Bronchial epithelial cell (primary cell): ENCODE data around the gene C12orf57. TPM values are rescaled to one million over a fixed set of nuclear protein-coding genes. Genes with fewer than 3 reads are reported as not detected.

Experiments
- DNase-seq: peaks from one replicate; pipeline ENCODE4 v3.0.0-alpha.2; 2010; ENCODE audit warnings: low read depth
- FAIRE-seq: peaks from 2 replicates; lab custom pipeline; 2011; peaks lifted over from hg19 to GRCh38; lab: Jason Lieb, UNC
- H3K27me3 ChIP-seq: 2 replicates; pipeline ENCODE4 v1.5.1; 2011; ENCODE audit warnings: low read length; ENCODE audit not compliant: control insufficient read depth, insufficient read depth
- H3K36me3 ChIP-seq: 2 replicates; pipeline ENCODE4 v1.5.1; 2011; ENCODE audit warnings: low read length; ENCODE audit not compliant: control insufficient read depth, insufficient read depth
- H3K4me3 ChIP-seq: 2 replicates; pipeline ENCODE4 v1.5.1; 2011; ENCODE audit warnings: mild to moderate bottlenecking, low read depth, low read length, control low read depth
- total RNA-seq: library from RNA; depleted of rRNA; stranded (reverse); fragments of >200 nt; gene quantifications from 2 replicates; pipeline ENCODE4 v1.2.1, GENCODE V29; 2014
- TF ChIP-seq, protein P1 (sequence below): IDR thresholded peaks from 2 replicates; pipeline ENCODE4 v1.5.1; 2011; ENCODE audit warnings: mild to moderate bottlenecking, moderate library complexity, low read length, control low read depth, inconsistent platforms; ENCODE audit not compliant: insufficient read depth, severe bottlenecking

C12orf57 gene
- total RNA-seq, 1 donor from 2014 or later: 161 TPM

GRCh38 chr12:6964605-6965025 is 20.8 kb downstream of the C12orf57 start:
- FAIRE-seq (no peak), DNase-seq (no peak)
- H3K27me3 ChIP-seq: no peaks in the 10 kb centered on the region
- TF ChIP-seq, protein P1, sequence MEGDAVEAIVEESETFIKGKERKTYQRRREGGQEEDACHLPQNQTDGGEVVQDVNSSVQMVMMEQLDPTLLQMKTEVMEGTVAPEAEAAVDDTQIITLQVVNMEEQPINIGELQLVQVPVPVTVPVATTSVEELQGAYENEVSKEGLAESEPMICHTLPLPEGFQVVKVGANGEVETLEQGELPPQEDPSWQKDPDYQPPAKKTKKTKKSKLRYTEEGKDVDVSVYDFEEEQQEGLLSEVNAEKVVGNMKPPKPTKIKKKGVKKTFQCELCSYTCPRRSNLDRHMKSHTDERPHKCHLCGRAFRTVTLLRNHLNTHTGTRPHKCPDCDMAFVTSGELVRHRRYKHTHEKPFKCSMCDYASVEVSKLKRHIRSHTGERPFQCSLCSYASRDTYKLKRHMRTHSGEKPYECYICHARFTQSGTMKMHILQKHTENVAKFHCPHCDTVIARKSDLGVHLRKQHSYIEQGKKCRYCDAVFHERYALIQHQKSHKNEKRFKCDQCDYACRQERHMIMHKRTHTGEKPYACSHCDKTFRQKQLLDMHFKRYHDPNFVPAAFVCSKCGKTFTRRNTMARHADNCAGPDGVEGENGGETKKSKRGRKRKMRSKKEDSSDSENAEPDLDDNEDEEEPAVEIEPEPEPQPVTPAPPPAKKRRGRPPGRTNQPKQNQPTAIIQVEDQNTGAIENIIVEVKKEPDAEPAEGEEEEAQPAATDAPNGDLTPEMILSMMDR: no peak
- peaks cover 23% of the 10 kb centered on the region for H3K36me3 ChIP-seq
- H3K4me3 ChIP-seq: peak overlapping the region; percentile 88

GRCh38 chr12:6965026-6965661 is 21.3 kb downstream of the C12orf57 start:
- Histone ChIP-seq H3K4me3 (peak overlapping the region; percentile 88), H3K36me3 (peaks cover 23% of the 10 kb centered on the region), H3K27me3 (no peaks in the 10 kb centered on the region)
- FAIRE-seq (no peak), DNase-seq (peak; percentile 77)
- TF ChIP-seq, protein P1: peak; percentile 95

GRCh38 chr12:6965714-6966113 is 21.9 kb downstream of the C12orf57 start:
- no peak overlapping the region for H3K4me3 ChIP-seq
- no peaks in the 10 kb centered on the region for H3K27me3 ChIP-seq
- FAIRE-seq: no peak
- H3K36me3 ChIP-seq: peaks cover 22% of the 10 kb centered on the region
- TF ChIP-seq, protein P1: no peak
- DNase-seq: no peak

- H3K36me3 ChIP-seq: peaks cover 21% of the 10 kb centered on the region
- TF ChIP-seq, protein P1: no peak
- FAIRE-seq (no peak), DNase-seq (no peak)
- H3K4me3 ChIP-seq: no peak overlapping the region
- no peaks in the 10 kb centered on the region for H3K27me3 ChIP-seq
Observed at GRCh38 chr12:6966351-6966750, 22.5 kb downstream of the C12orf57 start.

- TF ChIP-seq, protein P1: no peak
- no peak for DNase-seq
- FAIRE-seq: no peak
- H3K36me3 ChIP-seq: peaks cover 21% of the 10 kb centered on the region
- H3K27me3 ChIP-seq: no peaks in the 10 kb centered on the region
- H3K4me3 ChIP-seq: no peak overlapping the region
Observed at GRCh38 chr12:6967651-6968100, 23.9 kb downstream of the C12orf57 start.

GRCh38 chr12:6968426-6968825 is 24.6 kb downstream of the C12orf57 start:
- Histone ChIP-seq H3K36me3 (peaks cover 21% of the 10 kb centered on the region), H3K27me3 (no peaks in the 10 kb centered on the region), H3K4me3 (no peak overlapping the region)
- DNase-seq: no peak
- TF ChIP-seq, protein P1: no peak
- FAIRE-seq: no peak
